ENCODE results near the gene PWWP2B.

Gene PWWP2B

GRCh38 chr10:132461683-132462231 is 64.8 kb downstream of the PWWP2B start:
- no peak for DNase-seq

DNA sequence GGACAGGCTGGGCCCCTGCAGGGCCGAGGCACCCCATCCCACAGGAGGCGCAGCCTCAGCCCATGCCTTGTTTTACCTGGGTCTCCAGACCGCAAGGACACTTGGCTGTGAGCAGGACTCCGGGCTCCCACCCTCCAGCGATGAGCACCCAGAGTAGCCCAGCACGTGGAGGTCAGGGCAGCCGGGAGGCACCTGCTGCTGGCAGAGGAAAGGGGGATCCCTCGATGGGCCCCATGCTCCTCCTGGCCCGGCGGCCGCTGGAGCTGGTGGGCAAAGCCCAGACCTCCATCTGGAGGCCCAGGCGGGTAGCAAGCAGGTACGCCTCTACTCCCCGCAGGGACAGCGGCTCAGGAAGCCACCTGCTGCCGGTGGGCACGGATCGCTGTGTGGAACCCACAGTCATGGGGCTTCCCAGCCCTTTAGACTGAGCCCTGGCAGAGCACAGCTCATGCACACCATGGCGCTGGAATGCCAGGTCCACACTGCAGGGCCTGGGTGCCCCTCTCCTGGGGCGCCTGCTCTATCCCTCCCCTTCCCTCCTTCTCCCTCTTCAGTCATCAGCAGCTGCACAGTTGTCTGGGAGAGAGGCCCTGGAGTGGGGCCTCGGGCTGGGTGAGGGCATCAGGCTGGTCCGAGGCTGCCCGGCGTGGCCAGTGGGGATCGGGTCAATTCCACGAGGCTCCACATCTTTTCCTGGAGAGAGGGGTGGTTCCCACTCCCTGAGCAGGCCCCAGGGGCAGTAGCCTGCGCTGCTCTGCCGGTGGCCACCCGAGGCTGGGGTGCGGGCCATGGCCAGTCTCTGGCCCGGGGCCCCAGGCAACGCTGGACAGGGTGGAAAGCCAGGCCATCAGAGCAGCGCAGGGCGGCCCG is 65.7 kb downstream of the PWWP2B start:
- no peak for DNase-seq

DNA sequence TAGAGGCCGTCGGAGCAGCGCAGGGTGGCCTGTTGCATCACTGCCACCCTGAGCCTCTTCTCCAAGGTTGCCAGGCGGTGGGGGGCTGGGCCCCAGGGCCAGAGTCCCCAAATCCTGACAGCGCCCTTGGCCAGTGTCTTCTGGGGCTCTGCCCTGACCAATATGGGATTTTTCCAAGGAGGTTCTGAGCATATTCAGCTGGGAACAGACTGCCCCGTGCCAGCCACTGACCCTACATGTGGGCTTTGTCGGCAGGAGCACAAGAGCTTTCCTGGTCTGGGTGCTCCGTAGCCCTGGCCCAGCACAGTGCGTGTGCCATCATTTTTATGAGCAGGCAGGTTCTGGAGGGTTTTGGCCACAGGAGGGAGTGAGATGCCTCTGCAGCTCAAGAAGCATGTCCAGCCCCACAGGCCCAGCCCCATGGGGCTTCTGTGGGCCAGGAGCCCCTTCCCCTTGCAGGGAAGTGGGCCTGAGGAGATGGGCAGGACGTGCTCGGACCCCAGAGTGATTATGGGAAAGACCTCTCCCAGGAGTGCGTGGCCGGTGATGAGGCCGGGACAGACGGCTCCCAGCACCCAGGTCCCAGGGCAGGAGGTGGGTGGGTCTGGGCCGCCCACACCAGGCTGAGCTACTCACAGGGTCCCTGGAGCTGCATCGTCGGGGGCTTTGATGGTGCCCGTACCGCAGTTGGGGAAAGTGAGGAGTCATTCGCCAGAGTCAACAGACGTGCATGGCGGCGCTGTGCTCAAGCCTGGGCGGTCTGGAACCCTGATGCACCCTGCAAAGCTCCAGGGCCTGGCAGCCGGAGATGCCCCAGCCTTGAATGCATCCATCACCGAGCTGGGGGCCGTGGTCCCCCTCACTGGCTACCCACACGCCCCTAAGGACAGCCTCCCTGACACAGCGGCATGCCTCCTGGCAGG is 66.6 kb downstream of the PWWP2B start:
- DNase-seq = no peak

- no peak for DNase-seq
Measured at GRCh38 chr10:132464256-132465192, 67.5 kb downstream of the PWWP2B start.

DNA sequence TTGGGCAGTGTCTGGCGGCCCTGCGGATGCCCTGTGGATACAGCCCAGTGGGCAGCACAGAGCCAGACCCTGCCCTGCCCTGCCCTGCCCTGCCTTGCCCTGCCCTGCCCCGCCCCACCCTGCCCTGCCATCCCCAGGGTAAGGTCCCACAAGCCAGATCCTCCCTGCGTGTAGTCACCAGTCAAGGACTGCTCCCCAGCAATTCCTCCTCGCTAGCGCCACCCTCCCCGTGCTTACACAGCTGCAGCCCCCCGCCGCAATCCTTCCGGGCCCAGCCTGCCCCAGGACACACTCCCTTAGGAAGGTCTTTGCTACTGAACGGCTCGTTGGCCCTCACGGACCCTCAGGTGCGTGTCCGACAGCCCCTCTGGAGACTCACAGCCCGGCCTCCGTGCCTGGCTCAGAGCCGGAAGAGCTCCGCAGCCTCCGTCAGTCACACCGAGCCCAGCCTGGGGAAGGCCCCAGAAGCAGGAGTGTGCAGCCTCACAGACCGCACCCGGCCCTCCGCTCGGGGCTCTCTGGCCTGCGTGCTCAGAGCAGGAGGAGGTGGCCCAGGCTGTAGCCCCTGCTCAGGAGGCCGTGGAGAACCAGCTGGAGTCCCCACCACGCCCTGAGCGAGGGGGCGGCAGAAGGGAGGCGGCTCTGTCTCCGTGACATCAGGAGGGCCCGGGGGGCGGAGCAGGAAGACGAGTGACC is 68.3 kb downstream of the PWWP2B start:
- DNase-seq = no peak

GRCh38 chr10:132465889-132466519 is 69.0 kb downstream of the PWWP2B start:
- DNase-seq = no peak

DNA sequence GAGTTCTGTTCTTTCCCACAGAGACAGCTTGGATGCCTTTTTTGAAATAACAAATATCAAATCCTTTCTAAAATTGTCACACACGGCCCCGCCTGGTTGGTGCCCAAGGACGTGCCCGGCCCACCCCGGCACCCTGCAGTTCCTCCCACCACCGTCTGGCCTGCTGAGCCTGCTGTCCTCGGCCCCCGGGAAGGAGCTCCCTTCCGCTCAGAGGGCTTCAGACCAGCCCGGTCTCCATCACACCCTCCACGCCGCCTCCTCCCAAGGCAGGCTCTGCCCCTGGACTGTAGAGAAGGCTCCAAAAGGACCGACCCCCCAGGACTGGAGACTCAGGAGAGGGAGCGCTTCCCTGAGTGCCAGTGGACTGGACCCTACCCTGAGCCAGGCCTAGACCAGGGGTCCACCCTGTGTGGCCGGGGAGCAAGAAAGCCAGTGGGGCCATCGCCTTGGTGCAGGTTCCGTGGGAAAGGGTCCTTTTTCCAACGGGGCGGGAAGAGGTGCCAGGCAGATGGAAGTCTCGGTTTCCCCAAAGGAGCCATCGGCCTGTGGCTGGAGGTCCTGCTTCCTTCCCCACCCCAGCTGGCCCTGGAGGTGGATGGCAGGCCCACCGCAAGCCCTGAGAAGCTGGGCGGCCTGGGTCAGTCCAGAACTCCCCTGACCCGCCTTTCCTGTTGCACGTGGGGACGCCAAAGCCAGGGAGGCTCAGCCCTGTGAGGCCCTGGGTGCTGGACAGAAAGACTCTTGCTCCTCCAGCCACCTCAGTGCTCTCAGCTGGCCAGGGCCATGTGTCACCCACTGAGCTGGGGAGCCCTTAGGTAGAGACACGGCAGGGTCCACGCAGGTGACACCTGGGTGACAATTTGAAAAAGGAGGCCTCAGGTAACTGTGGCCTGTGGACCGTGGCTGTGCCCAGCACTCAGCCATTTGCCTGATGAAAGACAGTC is 69.8 kb downstream of the PWWP2B start:
- no peak for DNase-seq
